Rectal smooth muscle tissue (tissue), 1 donor: Measurements from ENCODE around the gene RUFY1.

Experiments
- H3K27ac ChIP-seq: one replicate; pipeline ENCODE4 v1.7.0; 2013; ENCODE audit warnings: low read depth, low read length, inconsistent platforms
- H3K27me3 ChIP-seq: one replicate; pipeline ENCODE4 v1.7.0; 2013; ENCODE audit warnings: low read length; ENCODE audit not compliant: control insufficient read depth, insufficient read depth
- H3K36me3 ChIP-seq: one replicate; pipeline ENCODE4 v1.7.0; 2013; ENCODE audit warnings: low read length; ENCODE audit not compliant: control insufficient read depth, insufficient read depth
- H3K4me1 ChIP-seq: one replicate; pipeline ENCODE4 v1.7.0; 2013; ENCODE audit warnings: low read length; ENCODE audit not compliant: control insufficient read depth, insufficient read depth
- H3K4me3 ChIP-seq: one replicate; pipeline ENCODE4 v1.7.0; 2013; ENCODE audit warnings: low read length
- H3K9ac ChIP-seq: one replicate; pipeline ENCODE4 v1.7.0; 2013; ENCODE audit warnings: low read length

The RUFY1 gene

DNA sequence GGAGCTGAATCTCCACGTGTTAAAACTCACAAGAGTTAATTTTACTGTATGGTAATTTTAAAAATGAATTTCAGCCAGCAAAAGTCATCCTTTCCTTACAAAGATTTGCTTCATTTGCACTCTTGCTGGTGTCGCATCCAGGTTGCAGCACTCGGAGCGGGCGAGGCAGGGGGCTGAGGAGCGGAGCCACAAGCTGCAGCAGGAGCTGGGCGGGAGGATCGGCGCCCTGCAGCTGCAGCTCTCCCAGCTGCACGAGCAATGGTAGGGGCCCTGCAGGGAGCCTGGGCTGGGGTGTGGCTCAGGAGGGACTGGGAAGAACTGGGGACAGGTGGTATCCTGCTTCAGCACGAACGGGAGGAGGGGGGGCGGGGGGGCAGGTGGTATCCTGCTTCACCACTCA is 46.1 kb downstream of the RUFY1 start:
- Histone ChIP-seq H3K27ac (no peak overlapping the region), H3K36me3 (peaks cover 30% of the 10 kb centered on the region), H3K27me3 (no peaks in the 10 kb centered on the region), H3K4me3 (no peak overlapping the region), H3K9ac (no peak overlapping the region), H3K4me1 (no peaks in the 10 kb centered on the region)

DNA sequence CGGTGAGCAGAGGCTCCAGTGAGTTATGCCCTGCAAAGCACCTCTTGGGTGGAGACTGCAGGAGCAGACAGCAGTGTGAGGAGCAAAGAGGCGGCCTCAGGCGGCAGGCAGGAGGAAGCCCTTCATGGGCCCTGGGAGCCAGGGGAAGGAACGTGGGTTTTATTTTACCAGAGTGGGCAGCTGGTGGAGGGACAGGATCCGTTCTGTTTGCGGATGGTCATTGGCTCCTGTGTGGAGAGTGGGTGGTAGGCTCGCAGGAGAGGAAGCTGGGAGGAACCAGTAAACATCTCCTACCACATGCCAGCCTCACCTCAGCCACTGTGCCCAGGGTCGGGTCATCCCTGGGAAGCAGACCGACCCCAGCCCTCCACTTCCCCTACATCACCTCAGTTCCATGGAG is 48.7 kb downstream of the RUFY1 start:
- H3K27me3 ChIP-seq: no peaks in the 10 kb centered on the region
- no peaks in the 10 kb centered on the region for H3K4me1 ChIP-seq
- no peak overlapping the region for H3K9ac ChIP-seq
- no peak overlapping the region for H3K4me3 ChIP-seq
- peaks cover 33% of the 10 kb centered on the region for H3K36me3 ChIP-seq
- no peak overlapping the region for H3K27ac ChIP-seq

DNA sequence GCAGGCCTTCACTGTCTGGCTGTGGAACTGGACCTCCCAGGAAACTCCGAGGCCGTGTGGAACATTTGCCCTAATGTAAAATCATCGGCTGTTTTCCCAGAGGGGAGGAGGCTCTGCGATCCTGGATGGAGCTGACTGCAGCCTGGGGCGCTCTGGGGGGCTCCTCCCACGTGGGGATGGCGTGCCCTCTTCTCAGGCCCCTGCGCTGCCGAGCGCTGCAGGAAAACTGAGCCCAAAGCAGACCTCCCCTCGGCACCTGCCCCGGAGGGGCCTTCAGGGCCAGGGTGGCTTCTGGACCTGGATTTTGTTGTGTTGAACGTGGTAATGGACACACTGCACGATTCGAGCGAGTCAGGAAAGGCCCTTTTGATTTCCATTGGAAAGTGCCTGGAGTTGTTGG is 49.2 kb downstream of the RUFY1 start:
- Histone ChIP-seq H3K27me3 (no peaks in the 10 kb centered on the region), H3K36me3 (peaks cover 32% of the 10 kb centered on the region), H3K4me3 (no peak overlapping the region), H3K9ac (no peak overlapping the region), H3K4me1 (no peaks in the 10 kb centered on the region), H3K27ac (no peak overlapping the region)

DNA sequence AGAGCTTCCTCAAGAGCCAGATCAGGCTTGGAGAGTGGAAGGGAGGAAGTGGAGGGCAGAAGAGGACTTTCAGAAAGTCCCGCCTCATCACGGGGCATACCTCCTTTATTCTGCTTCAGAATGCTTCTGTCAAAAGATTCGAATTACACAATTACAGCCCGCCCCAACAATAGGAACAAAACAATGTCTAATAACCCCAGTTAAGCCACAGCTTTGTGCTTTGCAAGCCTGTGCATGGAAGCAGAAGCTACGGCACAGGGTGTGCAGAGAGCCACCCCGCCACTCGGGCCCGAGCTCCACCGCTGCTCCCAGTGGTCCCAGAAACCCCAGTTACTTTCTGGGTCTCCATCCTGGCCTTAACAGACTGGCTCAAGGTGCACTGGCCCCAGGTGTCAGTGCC is 49.6 kb downstream of the RUFY1 start:
- Histone ChIP-seq H3K4me1 (no peaks in the 10 kb centered on the region), H3K27ac (no peak overlapping the region), H3K27me3 (no peaks in the 10 kb centered on the region), H3K36me3 (peaks cover 32% of the 10 kb centered on the region), H3K4me3 (no peak overlapping the region), H3K9ac (no peak overlapping the region)

DNA sequence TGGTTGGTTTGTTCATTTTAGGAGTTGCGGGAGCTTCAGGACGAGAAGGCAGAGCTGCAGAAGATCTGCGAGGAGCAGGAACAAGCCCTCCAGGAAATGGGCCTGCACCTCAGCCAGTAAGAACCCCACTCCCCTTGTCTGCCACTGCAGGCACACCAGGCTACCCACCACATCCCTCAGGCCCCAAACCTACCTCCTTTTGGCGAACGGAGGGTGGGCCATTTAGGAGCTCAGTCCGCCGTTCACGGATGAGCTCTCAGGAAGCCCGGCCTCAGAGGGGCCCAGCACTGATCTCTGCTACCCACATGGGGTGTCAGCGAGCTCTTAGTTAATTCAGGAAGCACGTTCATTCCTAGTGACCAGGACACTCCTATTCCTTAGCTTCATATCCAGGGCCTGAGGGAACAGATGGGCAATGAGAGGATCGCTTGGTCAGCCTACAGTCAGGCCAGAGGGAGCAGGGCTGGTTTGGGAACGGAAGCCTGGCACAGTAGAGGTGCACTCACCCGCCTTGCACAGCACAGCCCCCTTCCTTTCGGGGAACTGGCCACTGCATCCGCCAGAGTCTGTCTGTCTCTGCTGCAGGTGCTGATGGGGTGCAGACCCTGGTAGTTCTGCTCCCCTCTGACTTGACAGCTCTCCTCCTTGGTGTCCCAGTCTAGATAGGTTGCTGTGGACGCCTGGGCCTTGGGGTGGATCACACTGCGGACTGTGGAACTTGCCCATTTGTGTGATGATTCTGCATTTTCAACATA is 51.7 kb downstream of the RUFY1 start:
- no peak overlapping the region for H3K4me3 ChIP-seq
- H3K36me3 ChIP-seq: peaks cover 37% of the 10 kb centered on the region
- no peak overlapping the region for H3K9ac ChIP-seq
- H3K4me1 ChIP-seq: peaks cover 12% of the 10 kb centered on the region
- H3K27ac ChIP-seq: no peak overlapping the region
- H3K27me3 ChIP-seq: no peaks in the 10 kb centered on the region

DNA sequence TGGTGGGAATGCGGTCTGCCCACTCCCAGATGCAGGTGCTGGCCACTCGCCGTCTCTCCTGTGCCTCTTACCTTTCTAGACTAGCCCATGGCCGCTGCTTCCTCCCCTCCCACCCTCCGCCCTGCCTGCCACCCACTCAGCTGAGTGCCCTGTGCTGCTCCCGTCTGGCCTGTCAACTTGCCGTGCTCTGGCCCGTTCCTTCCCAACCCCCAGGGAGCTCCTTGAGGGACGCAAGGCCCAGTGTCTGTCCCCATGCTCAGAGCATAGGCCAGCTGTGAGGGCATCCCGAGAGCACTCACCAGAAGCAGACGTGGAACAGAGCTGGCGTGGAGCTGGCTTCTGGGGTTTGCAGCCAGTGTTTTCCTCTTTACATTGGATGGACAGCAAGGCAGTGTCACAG is 53.0 kb downstream of the RUFY1 start:
- H3K4me3 ChIP-seq: no peak overlapping the region
- no peak overlapping the region for H3K27ac ChIP-seq
- H3K9ac ChIP-seq: no peak overlapping the region
- H3K27me3 ChIP-seq: no peaks in the 10 kb centered on the region
- H3K36me3 ChIP-seq: peaks cover 44% of the 10 kb centered on the region
- H3K4me1 ChIP-seq: peaks cover 12% of the 10 kb centered on the region

DNA sequence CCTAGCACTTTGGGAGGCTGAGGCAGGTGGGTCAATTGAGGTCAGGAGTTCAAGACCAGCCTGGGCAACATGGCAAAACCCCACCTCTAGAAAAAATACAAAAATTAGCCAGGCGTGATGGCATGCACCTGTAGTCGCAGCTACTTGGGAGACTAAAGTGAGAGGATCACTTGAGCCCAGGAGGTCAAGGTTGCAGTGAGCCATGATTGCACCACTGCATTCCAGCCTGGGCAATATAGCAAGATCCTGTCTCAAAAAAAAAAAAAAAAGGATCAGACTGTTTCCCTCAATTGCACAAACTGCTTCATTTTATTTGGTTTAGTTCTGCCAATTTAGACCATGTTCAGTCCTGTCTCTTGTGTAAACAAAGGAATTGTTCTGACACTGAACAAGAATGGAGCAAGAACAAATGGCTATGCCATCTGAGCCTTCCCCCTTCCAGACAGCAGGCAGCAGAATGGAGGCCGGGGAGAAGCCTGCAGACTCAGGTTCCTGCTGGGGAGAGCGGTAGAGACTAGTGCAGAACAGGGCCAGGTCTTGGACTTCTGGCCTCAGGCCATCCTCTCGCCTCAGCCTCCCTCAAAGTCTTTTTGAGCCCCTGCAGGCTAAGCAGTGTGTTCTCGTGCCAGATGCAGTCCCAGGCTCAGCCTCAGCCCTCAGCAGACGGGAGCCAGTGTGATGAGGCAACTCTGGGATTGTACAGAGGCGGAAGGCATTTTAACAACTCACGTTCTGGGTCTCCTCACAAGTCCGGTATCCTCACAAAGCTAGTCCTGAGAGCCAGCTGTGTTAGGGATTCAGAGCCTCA is 54.9 kb downstream of the RUFY1 start:
- no peak overlapping the region for H3K4me3 ChIP-seq
- H3K27me3 ChIP-seq: no peaks in the 10 kb centered on the region
- H3K4me1 ChIP-seq: peaks cover 12% of the 10 kb centered on the region
- H3K27ac ChIP-seq: peak overlapping the region; percentile 76
- no peak overlapping the region for H3K9ac ChIP-seq
- peaks cover 44% of the 10 kb centered on the region for H3K36me3 ChIP-seq

DNA sequence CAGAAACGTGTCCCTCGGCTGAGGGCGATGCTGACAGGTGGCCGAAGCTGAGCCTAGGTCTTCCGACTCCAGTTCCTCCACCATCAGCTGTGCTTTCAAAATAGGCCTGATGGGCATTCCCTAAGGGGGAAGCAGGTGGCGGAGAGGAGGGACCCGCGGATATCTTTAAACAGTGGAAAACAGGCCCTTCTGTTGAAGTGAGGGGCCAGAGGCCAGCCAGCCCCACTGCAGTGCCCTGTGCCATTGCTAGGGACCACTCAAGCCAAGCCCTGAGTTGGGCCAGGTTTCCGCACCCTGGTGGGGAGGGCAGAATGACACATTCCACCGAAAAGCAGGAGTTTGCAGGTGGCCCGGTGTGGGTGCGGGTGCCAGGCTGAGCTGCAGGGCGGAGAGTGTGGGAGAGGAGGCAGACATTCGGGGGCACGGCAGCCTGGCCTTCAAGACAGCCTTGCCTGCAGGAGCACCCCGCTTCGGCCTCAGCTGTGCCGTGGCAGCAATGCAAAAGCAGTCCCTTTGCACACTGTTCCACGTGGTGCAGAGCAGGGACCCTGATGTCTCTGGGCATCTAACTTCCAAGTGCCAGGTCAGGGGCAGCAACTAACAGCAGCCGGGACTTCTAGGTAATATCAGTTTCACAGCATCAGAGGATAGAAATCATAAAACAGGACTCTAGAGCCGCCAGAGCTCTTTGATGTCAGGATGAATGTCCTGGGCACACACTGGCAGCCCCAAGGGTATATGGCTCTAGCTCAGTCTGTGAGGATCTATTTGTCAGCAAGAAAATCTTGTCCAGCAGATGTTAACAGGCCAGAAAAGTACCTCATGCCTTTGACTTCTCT is 55.9 kb downstream of the RUFY1 start:
- Histone ChIP-seq H3K4me1 (peaks cover 12% of the 10 kb centered on the region), H3K36me3 (peaks cover 49% of the 10 kb centered on the region), H3K4me3 (no peak overlapping the region), H3K27ac (peak overlapping the region; percentile 76), H3K27me3 (no peaks in the 10 kb centered on the region), H3K9ac (no peak overlapping the region)

DNA sequence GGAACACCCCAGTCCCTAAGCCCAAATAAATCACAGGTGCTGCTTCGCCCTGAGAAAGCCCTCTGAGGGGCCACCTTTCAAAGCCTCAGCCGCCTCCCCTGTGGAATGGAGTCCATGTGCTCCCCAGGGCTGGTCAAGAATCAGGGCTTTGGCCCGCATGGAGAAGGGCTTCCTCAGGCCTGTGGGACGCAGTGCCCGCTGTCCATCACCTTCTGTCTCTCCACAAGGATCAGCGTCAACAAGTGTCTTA is 56.5 kb downstream of the RUFY1 start:
- Histone ChIP-seq H3K27ac (peak overlapping the region; percentile 19), H3K4me1 (peaks cover 12% of the 10 kb centered on the region), H3K9ac (no peak overlapping the region), H3K4me3 (no peak overlapping the region), H3K27me3 (no peaks in the 10 kb centered on the region), H3K36me3 (peaks cover 50% of the 10 kb centered on the region)

DNA sequence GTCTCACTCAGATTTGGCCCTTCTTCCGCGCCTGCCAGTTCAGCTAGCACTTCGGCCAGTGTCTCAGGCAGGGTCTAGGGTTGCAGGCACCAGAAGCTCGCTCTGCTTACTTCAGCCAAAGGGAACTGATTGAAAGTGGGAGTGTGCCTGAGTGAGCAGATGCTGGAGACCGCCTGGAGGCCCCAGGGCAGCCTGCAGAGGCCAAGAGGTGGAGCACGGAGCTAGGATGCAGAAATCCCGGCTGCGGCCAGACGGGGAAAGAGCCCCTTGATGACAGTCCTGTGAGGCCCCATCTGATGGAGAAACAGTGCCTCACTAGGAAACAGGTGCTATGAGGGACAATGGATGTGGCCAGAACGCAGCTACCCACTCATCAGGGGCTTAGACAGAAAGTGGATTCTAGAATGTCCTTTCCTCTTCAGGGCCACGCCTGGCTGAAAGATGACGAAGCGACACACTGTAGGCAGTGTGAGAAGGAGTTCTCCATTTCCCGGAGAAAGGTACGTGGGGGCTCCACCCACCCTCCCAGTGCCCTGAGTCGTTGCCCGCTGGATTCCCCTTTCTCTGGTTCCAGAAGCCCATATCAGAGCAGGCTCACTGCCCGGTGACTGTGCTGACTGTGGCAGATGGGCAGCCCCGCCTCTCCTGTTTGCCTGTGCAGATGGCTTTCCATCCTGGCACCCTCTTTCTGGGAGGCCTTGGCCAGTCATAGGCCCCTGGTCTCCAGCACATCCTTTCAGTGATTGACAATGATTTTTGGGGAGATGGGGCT is 57.0 kb downstream of the RUFY1 start:
- no peaks in the 10 kb centered on the region for H3K27me3 ChIP-seq
- H3K27ac ChIP-seq: peak overlapping the region; percentile 43
- H3K4me3 ChIP-seq: no peak overlapping the region
- peaks cover 47% of the 10 kb centered on the region for H3K36me3 ChIP-seq
- H3K9ac ChIP-seq: no peak overlapping the region
- peaks cover 12% of the 10 kb centered on the region for H3K4me1 ChIP-seq

DNA sequence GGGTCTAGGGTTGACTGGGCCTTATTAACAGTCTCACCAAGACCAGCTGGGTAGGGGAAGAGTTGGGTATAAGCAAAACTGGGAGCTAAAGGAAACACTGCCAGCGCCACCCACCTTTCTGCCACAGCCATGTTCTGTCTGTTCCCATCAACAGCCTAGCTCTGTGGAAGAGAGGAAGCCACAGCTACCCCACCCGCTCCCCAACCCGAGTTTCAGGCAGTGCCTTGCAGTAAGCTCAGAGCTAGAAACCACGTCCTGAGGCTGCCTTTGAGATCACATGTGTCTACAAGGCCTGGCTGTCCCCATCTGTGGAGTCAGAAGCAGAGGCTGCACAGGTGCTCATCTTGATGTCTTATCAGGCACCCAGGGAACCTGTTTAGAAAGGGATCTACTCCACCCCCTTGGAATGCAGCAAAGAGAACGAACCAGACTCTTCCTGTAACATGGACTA is 57.8 kb downstream of the RUFY1 start:
- no peaks in the 10 kb centered on the region for H3K27me3 ChIP-seq
- no peak overlapping the region for H3K9ac ChIP-seq
- H3K36me3 ChIP-seq: peaks cover 49% of the 10 kb centered on the region
- peaks cover 12% of the 10 kb centered on the region for H3K4me1 ChIP-seq
- peak overlapping the region; percentile 43 for H3K27ac ChIP-seq
- no peak overlapping the region for H3K4me3 ChIP-seq

DNA sequence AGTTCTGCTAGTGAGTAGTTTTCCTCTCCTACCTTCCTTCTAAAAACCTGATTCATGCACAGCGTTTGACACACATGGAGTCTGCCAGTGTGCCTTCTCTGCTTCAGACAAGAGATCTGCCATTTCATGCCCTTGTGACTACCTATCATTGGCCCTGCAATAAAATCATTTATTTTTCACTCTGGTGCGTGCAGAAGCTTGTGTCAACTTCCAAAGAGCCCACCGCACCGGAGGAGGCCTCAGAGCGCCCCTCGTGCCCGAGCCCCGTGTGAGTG is 59.4 kb downstream of the RUFY1 start:
- Histone ChIP-seq H3K9ac (no peak overlapping the region), H3K4me1 (peaks cover 12% of the 10 kb centered on the region), H3K27ac (no peak overlapping the region), H3K36me3 (peaks cover 56% of the 10 kb centered on the region), H3K27me3 (no peaks in the 10 kb centered on the region), H3K4me3 (no peak overlapping the region)
